ENCODE measurements around the gene EXOC4.

EXOC4 gene

DNA sequence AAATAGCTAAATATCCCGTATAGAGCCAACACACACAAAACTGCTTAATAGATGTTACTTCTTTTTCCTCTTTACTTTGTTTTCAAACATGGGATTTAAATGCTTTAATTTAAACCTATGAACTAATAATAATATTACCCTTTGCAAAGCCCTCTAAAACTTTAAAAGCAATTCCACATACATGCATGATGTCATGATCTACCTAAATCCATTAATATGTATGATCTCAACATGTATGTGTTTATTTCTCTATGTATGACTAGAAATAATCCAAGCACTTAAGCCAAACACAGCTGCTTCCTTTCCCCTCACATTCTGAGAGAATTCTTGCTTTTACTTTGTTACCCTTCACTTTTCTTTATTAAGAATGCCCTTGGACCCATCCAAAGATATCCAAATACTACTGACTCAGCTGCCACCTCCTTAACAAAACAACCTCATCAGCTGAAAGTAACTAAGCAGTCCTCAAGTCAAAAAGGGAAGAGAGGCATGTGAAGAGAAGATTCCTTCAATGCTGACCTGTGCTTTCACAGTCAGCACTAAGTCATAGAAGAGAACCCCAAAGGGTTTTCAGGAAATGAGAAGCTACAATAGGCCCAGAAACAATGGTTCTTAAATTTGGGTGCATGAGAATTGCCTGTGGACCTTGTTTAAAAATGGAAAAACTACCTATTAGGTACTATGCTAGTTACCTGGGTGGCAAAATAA is 607.9 kb downstream of the EXOC4 start:
- H3K4me3 ChIP-seq (replicated peaks; ENCODE audit: low read depth, low read length), result no peak overlapping the region
- no peak for DNase-seq (ENCODE audit: low read depth)
- TF ChIP-seq, protein P1, sequence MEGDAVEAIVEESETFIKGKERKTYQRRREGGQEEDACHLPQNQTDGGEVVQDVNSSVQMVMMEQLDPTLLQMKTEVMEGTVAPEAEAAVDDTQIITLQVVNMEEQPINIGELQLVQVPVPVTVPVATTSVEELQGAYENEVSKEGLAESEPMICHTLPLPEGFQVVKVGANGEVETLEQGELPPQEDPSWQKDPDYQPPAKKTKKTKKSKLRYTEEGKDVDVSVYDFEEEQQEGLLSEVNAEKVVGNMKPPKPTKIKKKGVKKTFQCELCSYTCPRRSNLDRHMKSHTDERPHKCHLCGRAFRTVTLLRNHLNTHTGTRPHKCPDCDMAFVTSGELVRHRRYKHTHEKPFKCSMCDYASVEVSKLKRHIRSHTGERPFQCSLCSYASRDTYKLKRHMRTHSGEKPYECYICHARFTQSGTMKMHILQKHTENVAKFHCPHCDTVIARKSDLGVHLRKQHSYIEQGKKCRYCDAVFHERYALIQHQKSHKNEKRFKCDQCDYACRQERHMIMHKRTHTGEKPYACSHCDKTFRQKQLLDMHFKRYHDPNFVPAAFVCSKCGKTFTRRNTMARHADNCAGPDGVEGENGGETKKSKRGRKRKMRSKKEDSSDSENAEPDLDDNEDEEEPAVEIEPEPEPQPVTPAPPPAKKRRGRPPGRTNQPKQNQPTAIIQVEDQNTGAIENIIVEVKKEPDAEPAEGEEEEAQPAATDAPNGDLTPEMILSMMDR (IDR thresholded peaks at IDR 0.05; ENCODE audit: low read length, missing control alignments), result no peak

GRCh38 chr7:133861876-133862275 is 609.0 kb downstream of the EXOC4 start:
- no peak for DNase-seq (ENCODE audit: low read depth)
- no peak overlapping the region for H3K4me3 ChIP-seq (replicated peaks; ENCODE audit: low read depth, low read length)
- TF ChIP-seq, protein P1 (IDR thresholded peaks at IDR 0.05; ENCODE audit: low read length, missing control alignments), result no peak

DNA sequence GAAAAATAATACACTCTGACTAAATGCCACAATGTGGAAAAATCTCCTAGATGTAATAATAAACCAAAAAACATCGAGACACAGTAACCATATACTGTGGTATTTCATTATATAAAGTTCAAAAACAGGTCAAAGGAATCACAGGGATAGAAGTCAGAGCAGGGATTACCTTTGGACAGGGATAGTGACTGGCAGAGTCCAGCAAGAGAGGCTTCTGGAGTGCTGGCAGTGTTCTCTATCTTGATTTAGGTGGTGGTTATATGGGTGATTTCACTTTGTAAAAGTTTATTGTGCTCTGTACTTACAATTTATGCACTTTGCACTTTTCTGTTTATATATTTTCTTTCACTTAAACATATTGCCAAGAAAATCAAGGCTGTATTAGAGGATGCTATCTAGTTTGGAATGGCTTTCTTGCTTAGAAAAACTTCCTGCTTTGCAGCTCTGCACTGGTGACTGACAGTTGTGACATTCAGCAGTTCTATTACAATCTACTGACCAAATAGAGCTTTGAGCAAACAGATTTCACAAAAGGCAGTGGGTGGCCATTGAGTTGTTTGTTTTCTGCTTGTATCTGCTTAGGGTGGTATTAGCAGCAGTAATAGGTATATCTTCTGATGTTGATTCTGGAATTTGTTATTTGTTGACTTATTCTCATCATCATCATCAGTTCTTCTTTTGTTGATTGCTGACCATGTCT is 610.6 kb downstream of the EXOC4 start:
- no peak for DNase-seq (ENCODE audit: low read depth)
- no peak overlapping the region for H3K4me3 ChIP-seq (replicated peaks; ENCODE audit: low read depth, low read length)
- TF ChIP-seq, protein P1 (IDR thresholded peaks at IDR 0.05; ENCODE audit: low read length, missing control alignments), result no peak

- TF ChIP-seq, protein P1 (IDR thresholded peaks at IDR 0.05; ENCODE audit: low read length, missing control alignments), result no peak
- H3K4me3 ChIP-seq (replicated peaks; ENCODE audit: low read depth, low read length), result no peak overlapping the region
- no peak for DNase-seq (ENCODE audit: low read depth)
Measured at GRCh38 chr7:133869556-133869955, 616.7 kb downstream of the EXOC4 start.

GRCh38 chr7:133871757-133872156 is 618.9 kb downstream of the EXOC4 start:
- DNase-seq (ENCODE audit: low read depth), result no peak
- no peak overlapping the region for H3K4me3 ChIP-seq (replicated peaks; ENCODE audit: low read depth, low read length)
- TF ChIP-seq, protein P1 (IDR thresholded peaks at IDR 0.05; ENCODE audit: low read length, missing control alignments), result no peak

DNA sequence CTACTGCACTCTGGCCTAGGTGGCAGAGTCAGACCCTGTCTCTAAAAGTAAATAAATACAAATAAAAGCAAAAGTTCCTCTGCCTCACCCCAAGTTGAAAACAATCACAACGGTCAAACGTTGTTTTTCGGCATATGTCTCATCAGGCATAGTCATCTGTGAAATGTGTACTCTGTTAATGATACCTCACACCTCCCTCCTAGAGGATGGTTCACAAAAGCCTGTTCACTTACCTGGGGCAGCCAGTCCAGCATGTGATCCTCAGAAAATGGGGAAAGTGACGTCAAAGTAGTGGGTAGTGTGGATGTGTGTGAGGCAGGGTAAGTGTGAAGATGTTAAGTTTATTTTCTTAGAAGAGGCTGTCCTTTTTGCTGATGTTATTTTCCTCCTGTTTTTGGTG is 620.3 kb downstream of the EXOC4 start:
- TF ChIP-seq, protein P1 (IDR thresholded peaks at IDR 0.05; ENCODE audit: low read length, missing control alignments), result no peak

More for the DNA sequence above, 620.3 kb downstream of the EXOC4 start:
- H3K4me3 ChIP-seq (replicated peaks; ENCODE audit: low read depth, low read length), result no peak overlapping the region
- no peak for DNase-seq (ENCODE audit: low read depth)
